ENCODE data around the gene PNMA8B. TPM values are rescaled to one million over a fixed set of nuclear protein-coding genes. Genes with fewer than 3 reads are reported as not detected.
A peak's percentile ranks its signal among the peaks of the same experiment; 100 is the strongest.

Gene PNMA8B, protein sequence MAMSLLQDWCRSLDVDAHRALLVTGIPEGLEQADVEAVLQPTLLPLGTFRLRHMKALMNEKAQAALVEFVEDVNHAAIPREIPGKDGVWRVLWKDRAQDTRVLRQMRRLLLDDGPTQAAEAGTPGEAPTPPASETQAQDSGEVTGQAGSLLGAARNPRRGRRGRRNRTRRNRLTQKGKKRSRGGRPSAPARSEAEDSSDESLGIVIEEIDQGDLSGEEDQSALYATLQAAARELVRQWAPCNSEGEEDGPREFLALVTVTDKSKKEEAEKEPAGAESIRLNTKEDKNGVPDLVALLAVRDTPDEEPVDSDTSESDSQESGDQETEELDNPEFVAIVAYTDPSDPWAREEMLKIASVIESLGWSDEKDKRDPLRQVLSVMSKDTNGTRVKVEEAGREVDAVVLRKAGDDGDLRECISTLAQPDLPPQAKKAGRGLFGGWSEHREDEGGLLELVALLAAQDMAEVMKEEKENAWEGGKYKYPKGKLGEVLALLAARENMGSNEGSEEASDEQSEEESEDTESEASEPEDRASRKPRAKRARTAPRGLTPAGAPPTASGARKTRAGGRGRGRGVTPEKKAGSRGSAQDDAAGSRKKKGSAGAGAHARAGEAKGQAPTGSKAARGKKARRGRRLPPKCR
- total RNA-seq (0.32 and 1.0 TPM in 2 replicates), polyA plus RNA-seq (0.50 and 0.57 TPM in 2 replicates)

DNA sequence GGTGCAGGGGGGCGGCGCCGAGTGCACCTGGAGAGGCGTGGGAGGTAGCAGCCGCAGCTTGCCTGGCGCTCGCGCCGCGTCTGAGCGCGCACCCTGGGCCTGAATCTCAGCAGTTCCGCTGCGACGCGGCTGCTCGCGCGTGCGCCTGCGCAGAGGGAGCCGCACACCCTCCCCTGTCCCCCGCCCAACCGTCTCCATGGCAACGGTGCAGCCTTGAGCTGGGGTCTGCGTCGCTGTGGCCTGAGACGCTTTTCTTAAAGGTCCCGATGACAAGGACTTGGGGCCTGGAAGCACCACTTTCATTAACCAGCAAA, at the start of gene PNMA8B:
Gene PNMA8B (minus strand): TSS at position 82 of the 314 bp plus-strand sequence. CDS start 402 bp downstream, outside the sequence.
- 3% methylated on average over 19 of the region's 29 CpGs for WGBS (ENCODE audit: low lambda C conversion rate, missing lambda C conversion rate)
- H3K36me3 ChIP-seq (replicated peaks; ENCODE audit: insufficient read depth, low read depth): no peaks in the 10 kb centered on the region
- TF ChIP-seq, protein P1, sequence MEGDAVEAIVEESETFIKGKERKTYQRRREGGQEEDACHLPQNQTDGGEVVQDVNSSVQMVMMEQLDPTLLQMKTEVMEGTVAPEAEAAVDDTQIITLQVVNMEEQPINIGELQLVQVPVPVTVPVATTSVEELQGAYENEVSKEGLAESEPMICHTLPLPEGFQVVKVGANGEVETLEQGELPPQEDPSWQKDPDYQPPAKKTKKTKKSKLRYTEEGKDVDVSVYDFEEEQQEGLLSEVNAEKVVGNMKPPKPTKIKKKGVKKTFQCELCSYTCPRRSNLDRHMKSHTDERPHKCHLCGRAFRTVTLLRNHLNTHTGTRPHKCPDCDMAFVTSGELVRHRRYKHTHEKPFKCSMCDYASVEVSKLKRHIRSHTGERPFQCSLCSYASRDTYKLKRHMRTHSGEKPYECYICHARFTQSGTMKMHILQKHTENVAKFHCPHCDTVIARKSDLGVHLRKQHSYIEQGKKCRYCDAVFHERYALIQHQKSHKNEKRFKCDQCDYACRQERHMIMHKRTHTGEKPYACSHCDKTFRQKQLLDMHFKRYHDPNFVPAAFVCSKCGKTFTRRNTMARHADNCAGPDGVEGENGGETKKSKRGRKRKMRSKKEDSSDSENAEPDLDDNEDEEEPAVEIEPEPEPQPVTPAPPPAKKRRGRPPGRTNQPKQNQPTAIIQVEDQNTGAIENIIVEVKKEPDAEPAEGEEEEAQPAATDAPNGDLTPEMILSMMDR (IDR thresholded peaks at IDR 0.05; ENCODE audit: poor library complexity): no peak
- TF ChIP-seq EZH2 (IDR thresholded peaks at IDR 0.05; ENCODE audit: borderline replicate concordance) (no peak), EZH2phosphoT487 (IDR thresholded peaks at IDR 0.05; ENCODE audit: low read depth, severe bottlenecking, unreplicated experiment) (no peak)
- peaks cover 19% of the 10 kb centered on the region for H3K27me3 ChIP-seq
- H4K20me1 ChIP-seq (ENCODE audit: insufficient read depth, poor library complexity, severe bottlenecking): no peaks in the 10 kb centered on the region
- no peaks in the 10 kb centered on the region for H3K79me2 ChIP-seq
- H3K27ac ChIP-seq: no peak within 1 kb of the TSS
- peak within 1 kb of the TSS; percentile 88 for H3K4me2 ChIP-seq
- no peaks in the 10 kb centered on the region for H3K9me3 ChIP-seq (ENCODE audit: low read depth)
- H3K9me2 ChIP-seq (replicated peaks; ENCODE audit: insufficient read depth): no peaks in the 10 kb centered on the region
- peak within 1 kb of the TSS; percentile 26 for H3K4me3 ChIP-seq
- DNase-seq (ENCODE audit: low spot score): peak; percentile 90
- H3K4me1 ChIP-seq (ENCODE audit: insufficient read depth): peaks cover 15% of the 10 kb centered on the region
- peak within 1 kb of the TSS; percentile 73 for H2AFZ ChIP-seq

DNA sequence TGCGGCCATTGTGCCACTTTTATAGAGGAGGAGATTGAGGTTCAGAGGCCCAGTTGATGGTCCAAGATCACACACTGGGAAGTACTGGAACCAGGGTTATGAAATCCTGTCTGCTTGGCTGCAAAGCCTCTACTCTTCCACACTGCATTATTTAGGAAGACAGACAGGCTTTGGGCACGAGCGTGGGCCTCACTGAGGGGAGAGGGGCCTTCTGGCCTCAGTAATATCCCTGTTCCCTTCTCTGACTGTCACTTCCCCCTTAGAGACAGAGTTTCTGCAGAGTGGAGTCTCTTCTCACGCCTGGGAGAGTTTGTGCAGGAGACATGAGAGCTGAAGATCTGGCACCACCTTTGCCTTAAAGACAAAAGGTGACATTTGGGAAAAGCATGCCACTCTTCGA, 49.0 kb upstream of the PNMA8B start:
- Histone ChIP-seq H2AFZ (no peak overlapping the region), H3K27ac (no peak overlapping the region), H3K36me3 (replicated peaks; ENCODE audit: insufficient read depth, low read depth) (no peaks in the 10 kb centered on the region), H3K79me2 (no peaks in the 10 kb centered on the region), H3K4me3 (no peak overlapping the region), H3K9me2 (replicated peaks; ENCODE audit: insufficient read depth) (no peaks in the 10 kb centered on the region), H3K4me1 (ENCODE audit: insufficient read depth) (no peaks in the 10 kb centered on the region), H3K4me2 (no peak overlapping the region), H3K9me3 (ENCODE audit: low read depth) (no peaks in the 10 kb centered on the region), H4K20me1 (ENCODE audit: insufficient read depth, poor library complexity, severe bottlenecking) (no peaks in the 10 kb centered on the region), H3K27me3 (no peaks in the 10 kb centered on the region)
- 89% methylated on average over 5 of the region's 5 CpGs for WGBS (ENCODE audit: low lambda C conversion rate, missing lambda C conversion rate)
- TF ChIP-seq EZH2phosphoT487 (IDR thresholded peaks at IDR 0.05; ENCODE audit: low read depth, severe bottlenecking, unreplicated experiment) (no peak), EZH2 (IDR thresholded peaks at IDR 0.05; ENCODE audit: borderline replicate concordance) (no peak)
- TF ChIP-seq, protein P1 (IDR thresholded peaks at IDR 0.05; ENCODE audit: poor library complexity): no peak
- DNase-seq (ENCODE audit: low spot score): no peak

DNA sequence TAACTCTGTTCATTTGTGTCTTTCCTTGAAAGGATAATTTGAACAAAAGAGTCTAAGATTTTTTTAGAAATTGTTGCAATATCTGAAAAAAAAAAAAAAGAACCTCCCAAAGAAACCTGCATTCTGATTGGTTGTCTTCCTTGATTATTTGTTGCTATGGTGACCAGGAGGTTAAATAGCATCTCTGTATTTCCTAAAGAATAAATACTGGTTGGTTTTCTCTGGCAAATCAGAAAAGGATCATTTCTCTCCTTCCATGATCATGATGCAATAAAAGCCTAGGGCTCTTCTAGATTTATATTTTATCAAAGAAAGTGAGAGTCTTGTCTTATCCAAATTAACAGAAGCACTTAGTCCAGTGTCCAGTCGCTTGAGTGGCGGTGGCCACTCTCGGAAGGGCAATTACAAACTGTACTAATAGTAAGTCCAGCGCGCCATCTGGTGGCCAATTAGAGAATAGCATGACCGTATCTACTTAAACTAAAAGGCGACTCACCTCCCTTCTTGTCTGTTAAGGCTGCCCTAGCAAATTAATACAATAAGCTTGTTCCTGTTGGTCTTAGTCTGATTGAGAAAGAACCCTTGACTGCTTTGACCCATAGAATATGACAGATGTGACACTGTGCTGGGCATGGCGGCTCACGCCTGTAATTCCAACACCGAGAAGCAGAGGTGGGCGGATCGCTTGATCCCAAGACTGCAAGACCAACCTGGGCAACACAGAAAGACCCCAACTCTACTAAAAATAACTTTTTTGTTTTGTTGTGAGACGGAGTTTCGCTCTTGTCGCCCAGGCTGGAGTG, 47.0 kb upstream of the PNMA8B start:
- no peak for TF ChIP-seq EZH2phosphoT487 (IDR thresholded peaks at IDR 0.05; ENCODE audit: low read depth, severe bottlenecking, unreplicated experiment)
- TF ChIP-seq, protein P1 (IDR thresholded peaks at IDR 0.05; ENCODE audit: poor library complexity): peak; percentile 80
- no peak for TF ChIP-seq EZH2 (IDR thresholded peaks at IDR 0.05; ENCODE audit: borderline replicate concordance)
- peak; percentile 96 for DNase-seq (ENCODE audit: low spot score)
- no peaks in the 10 kb centered on the region for H3K36me3 ChIP-seq (replicated peaks; ENCODE audit: insufficient read depth, low read depth)
- H4K20me1 ChIP-seq (ENCODE audit: insufficient read depth, poor library complexity, severe bottlenecking): no peaks in the 10 kb centered on the region
- H3K79me2 ChIP-seq: no peaks in the 10 kb centered on the region
- no peaks in the 10 kb centered on the region for H3K4me1 ChIP-seq (ENCODE audit: insufficient read depth)
- H3K27ac ChIP-seq: no peak overlapping the region
- H3K4me3 ChIP-seq: no peak overlapping the region
- H3K9me3 ChIP-seq (ENCODE audit: low read depth): no peaks in the 10 kb centered on the region
- no peak overlapping the region for H2AFZ ChIP-seq
- no peak overlapping the region for H3K4me2 ChIP-seq
- H3K9me2 ChIP-seq (replicated peaks; ENCODE audit: insufficient read depth): no peaks in the 10 kb centered on the region
- H3K27me3 ChIP-seq: no peaks in the 10 kb centered on the region
- 32% methylated on average over 15 of the region's 15 CpGs for WGBS (ENCODE audit: low lambda C conversion rate, missing lambda C conversion rate)
